Naive B cell (primary cell): ENCODE data around the gene DDI1. TPM values are rescaled to one million over a fixed set of nuclear protein-coding genes. Genes with fewer than 3 reads are reported as not detected.

Experiments used
- ATAC-seq, 2 donors: fragments of 150-1000 bp; cut with Tn5 transposase; 2 replicates each; pipeline ENCODE4 v1.10.0; 2021; ENCODE audit warnings: low read depth in 2 of 2, mild to moderate bottlenecking in 2 of 2, moderate library complexity in 2 of 2
- DNase-seq: peaks from one replicate; pipeline ENCODE4 v3.0.0; 2022
- H3K27ac Mint-ChIP-seq, 6 donors: one replicate each; pipeline ENCODE4 v1.8.0; 2020 to 2022; ENCODE audit warnings: mild to moderate bottlenecking in 6 of 6, mixed read lengths in 6 of 6, moderate library complexity in 5 of 6, inconsistent platforms in 2 of 6
- H3K27me3 Mint-ChIP-seq, 3 donors: one replicate each; pipeline ENCODE4 v1.8.0; 2021 to 2022; ENCODE audit warnings: mixed read lengths in 3 of 3, mild to moderate bottlenecking in 1 of 3
- H3K36me3 Mint-ChIP-seq, 2 donors: one replicate each; pipeline ENCODE4 v1.8.0; 2020 to 2022; ENCODE audit warnings: mixed read lengths in 2 of 2, inconsistent platforms in 1 of 2, mild to moderate bottlenecking in 1 of 2
- H3K4me1 Mint-ChIP-seq, 3 donors: one replicate each; pipeline ENCODE4 v1.8.0; 2020 to 2022; ENCODE audit warnings: mixed read lengths in 3 of 3, inconsistent platforms in 1 of 3, mild to moderate bottlenecking in 1 of 3, moderate library complexity in 1 of 3
- H3K4me3 Mint-ChIP-seq, 8 donors: one replicate each; pipeline ENCODE4 v1.8.0; 2020 to 2022; ENCODE audit warnings: mild to moderate bottlenecking in 8 of 8, mixed read lengths in 8 of 8, moderate library complexity in 8 of 8, inconsistent platforms in 2 of 8
- H3K9me3 Mint-ChIP-seq, 7 donors: one replicate each; pipeline ENCODE4 v1.8.0; 2020 to 2022; ENCODE audit warnings: mixed read lengths in 7 of 7, mild to moderate bottlenecking in 5 of 7, inconsistent platforms in 2 of 7, moderate library complexity in 1 of 7
- polyA plus RNA-seq, 6 donors: library from polyadenylated mRNA; unstranded; fragments of 300-500 nt; fragmentation: Illumina TruSeq; gene quantifications; one replicate each; pipeline ENCODE4 v1.2.3, GENCODE V29; 2021; ENCODE audit warnings: low read depth in 6 of 6

The DDI1 gene
- not detected for polyA plus RNA-seq

DNA sequence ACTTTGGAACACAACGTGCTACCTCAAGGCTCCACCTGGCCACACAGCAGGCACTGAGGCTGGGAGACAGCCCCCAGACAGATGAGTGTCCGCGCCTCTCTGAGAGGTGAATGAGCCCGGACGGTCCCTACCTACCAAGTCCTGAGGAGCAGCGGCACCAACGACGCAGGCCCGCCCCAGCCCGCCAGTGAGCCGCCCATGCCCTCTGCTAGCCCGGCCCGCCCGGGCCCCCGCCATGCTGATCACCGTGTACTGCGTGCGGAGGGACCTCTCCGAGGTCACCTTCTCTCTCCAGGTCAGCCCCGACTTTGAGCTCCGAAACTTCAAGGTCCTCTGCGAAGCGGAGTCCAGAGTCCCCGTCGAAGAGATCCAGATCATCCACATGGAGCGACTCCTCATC lies at the start of gene DDI1:
TSS of gene DDI1 (plus strand) at position 53 of the 400 bp plus-strand sequence. CDS start at position 236, 183 bp downstream.
- DNase-seq (no peak), ATAC-seq (no peak)
- Mint-ChIP-seq H3K27me3 (peaks cover 0 to 5% (median 0%) of the 10 kb centered on the region in 3 donors), H3K27ac (no peak within 1 kb of the TSS), H3K9me3 (peaks cover 0 to 6% (median 0%) of the 10 kb centered on the region in 7 donors), H3K4me3 (no peak within 1 kb of the TSS), H3K4me1 (no peaks in the 10 kb centered on the region), H3K36me3 (peaks cover 0 to 5% of the 10 kb centered on the region in 2 donors)

DNA sequence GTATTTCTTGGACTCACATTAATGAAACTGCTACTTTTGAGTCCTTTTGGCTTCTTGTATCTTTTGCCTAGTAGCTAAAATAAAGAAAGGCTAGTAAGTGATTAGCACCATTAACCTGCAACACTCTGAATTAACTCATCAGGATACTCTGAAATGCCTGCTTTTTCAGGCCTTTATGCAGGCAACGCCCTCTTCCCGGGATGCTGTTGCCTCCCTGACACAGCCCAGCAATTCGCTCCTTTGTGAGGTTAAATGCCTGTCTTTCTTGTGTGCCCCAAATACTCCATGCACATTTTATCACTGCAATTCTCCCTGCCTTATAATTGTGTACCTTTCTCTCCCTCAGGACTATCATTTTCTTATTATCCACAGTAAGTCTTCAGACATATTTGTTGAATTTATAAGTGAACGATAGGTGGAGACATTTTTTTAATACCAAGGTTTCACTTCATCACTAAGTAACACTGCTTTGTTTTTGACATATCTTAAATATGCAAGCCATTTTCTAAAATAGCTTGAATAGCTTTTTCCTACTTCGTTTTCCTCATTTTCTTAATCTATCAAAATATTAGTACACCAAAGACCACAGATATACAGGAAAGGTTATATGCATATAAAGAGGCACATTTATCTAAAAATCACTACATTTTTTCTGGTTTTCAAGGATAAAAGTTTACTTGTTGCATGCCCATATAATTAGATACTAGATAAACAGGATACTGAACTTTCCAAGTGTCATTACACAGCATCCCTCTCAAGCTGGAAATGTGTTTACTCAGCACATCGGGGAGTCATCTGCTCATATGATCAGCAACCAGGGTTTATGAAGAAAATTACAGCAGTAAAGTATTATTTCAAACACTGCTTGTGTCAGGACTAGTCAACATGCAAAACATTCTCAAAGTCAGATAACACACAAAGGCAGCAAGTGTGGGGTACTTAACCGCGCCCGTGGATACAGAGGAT lies 48.5 kb upstream of the DDI1 start:
- Mint-ChIP-seq H3K4me3 (no peak overlapping the region), H3K36me3 (no peaks in the 10 kb centered on the region), H3K27me3 (no peaks in the 10 kb centered on the region), H3K27ac (no peak overlapping the region), H3K9me3 (peaks cover 0 to 6% (median 3%) of the 10 kb centered on the region in 7 donors), H3K4me1 (no peaks in the 10 kb centered on the region)
- no peak for DNase-seq
- no peak for ATAC-seq

DNA sequence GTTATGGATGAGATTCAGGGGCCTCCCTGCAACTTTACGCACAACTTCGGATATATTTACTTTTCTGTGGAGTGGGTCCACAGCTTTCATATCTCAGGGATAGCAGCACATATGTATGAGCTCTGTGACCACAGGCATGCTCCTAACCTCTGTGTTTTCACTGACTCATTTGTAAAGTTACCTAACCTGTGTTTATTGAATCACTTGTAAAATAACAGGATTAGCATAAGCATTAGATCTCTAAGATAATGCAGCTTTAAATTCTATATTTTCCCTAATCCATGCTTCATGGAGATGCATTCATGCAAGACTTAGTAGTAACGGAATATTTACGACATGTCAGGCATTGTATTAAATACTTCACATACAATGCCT lies 47.9 kb upstream of the DDI1 start:
- no peak overlapping the region for H3K27ac Mint-ChIP-seq
- H3K27me3 Mint-ChIP-seq: no peaks in the 10 kb centered on the region
- no peaks in the 10 kb centered on the region for H3K36me3 Mint-ChIP-seq
- DNase-seq (no peak), ATAC-seq (no peak)
- no peaks in the 10 kb centered on the region for H3K4me1 Mint-ChIP-seq
- H3K9me3 Mint-ChIP-seq: peaks cover 0 to 5% (median 2%) of the 10 kb centered on the region in 7 donors
- no peak overlapping the region for H3K4me3 Mint-ChIP-seq

DNA sequence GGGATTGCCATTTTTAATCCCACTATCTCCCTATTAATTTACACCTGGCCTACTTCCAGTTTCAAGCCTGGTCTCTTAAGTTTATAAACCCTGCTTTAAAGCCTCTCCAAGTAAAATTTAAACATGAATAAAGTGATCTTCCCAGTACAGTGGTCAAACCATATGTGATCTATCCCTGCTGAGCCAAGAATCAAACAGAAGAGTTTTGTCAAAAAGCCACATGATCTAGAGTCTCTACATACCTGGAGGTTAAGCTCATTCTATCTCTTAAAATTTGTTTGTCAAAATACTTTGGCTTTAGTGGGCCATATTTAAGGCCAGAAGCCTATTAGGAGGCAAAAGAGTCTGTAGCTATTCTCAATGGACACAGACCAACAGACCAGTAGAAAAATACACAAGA lies 42.9 kb upstream of the DDI1 start:
- H3K27ac Mint-ChIP-seq: no peak overlapping the region

DNA sequence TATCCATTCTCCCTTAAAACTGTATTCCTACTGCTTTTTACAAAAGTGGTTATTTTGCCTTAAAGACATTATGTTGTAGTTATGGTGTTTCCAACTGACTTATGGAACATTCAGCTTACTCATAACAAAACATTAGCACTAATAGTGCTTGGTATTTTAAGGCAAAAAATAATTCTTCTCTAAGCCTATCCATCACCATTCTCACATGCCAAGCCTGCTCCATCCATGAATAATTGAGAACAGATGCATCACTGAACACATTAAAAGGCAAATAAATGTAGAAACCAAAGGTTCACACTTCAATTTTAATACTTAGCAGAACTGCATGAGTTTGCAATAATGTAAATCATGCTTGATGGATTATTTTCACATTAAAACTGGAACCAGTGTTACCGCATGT lies 42.3 kb upstream of the DDI1 start:
- H3K27me3 Mint-ChIP-seq: no peaks in the 10 kb centered on the region
- no peaks in the 10 kb centered on the region for H3K4me1 Mint-ChIP-seq
- H3K9me3 Mint-ChIP-seq: no peaks in the 10 kb centered on the region
- no peaks in the 10 kb centered on the region for H3K36me3 Mint-ChIP-seq
- ATAC-seq (no peak), DNase-seq (no peak)
- H3K27ac Mint-ChIP-seq: no peak overlapping the region
- H3K4me3 Mint-ChIP-seq: no peak overlapping the region

More for the DNA sequence above, 42.9 kb upstream of the DDI1 start:
- Mint-ChIP-seq H3K36me3 (no peaks in the 10 kb centered on the region), H3K4me3 (no peak overlapping the region), H3K4me1 (no peaks in the 10 kb centered on the region), H3K9me3 (no peaks in the 10 kb centered on the region), H3K27me3 (no peaks in the 10 kb centered on the region)
- ATAC-seq (no peak), DNase-seq (no peak)

DNA sequence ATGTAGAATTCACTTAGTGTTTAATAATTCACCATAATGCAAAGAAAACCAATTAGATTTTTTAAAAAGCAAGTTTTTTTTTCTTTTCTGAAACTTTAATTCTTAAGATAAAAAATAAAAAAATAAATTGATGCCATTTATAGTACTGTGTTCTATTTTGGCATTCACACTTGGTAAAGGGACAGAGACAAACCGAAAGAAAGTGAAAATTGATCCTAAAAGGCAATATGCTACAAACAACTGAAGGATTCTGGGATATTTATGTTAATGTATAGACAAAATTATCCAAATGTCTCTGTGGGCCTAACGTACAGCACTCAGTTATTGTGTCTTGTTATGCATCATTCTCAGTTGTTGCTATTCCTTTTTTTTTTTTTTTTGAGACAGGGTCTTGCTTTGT lies 41.9 kb upstream of the DDI1 start:
- Mint-ChIP-seq H3K4me1 (no peaks in the 10 kb centered on the region), H3K36me3 (no peaks in the 10 kb centered on the region), H3K27me3 (no peaks in the 10 kb centered on the region), H3K27ac (no peak overlapping the region), H3K4me3 (no peak overlapping the region), H3K9me3 (no peaks in the 10 kb centered on the region)
- ATAC-seq (no peak), DNase-seq (no peak)

DNA sequence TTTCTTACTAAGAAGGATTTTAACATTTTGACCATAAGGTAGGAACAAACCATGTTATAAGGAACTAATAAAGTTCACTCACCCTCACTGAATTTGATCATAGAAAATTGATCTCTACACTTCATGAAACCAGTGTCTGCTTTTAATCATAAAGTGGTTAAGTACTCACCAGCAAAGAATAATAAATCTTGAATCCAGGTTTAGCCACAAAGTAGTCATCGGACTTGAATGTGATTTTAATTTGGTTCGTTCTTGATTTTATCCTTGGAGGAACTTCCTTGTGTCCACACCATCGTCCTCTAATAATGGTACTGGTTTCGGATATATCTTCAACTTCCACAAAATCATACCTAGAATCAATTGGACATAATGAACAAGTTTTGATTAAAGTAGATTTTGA lies 40.5 kb upstream of the DDI1 start:
- H3K27me3 Mint-ChIP-seq: no peaks in the 10 kb centered on the region
- no peak overlapping the region for H3K4me3 Mint-ChIP-seq
- H3K4me1 Mint-ChIP-seq: no peaks in the 10 kb centered on the region
- DNase-seq: no peak
- H3K27ac Mint-ChIP-seq: no peak overlapping the region
- H3K36me3 Mint-ChIP-seq: no peaks in the 10 kb centered on the region
- no peaks in the 10 kb centered on the region for H3K9me3 Mint-ChIP-seq
- no peak for ATAC-seq

DNA sequence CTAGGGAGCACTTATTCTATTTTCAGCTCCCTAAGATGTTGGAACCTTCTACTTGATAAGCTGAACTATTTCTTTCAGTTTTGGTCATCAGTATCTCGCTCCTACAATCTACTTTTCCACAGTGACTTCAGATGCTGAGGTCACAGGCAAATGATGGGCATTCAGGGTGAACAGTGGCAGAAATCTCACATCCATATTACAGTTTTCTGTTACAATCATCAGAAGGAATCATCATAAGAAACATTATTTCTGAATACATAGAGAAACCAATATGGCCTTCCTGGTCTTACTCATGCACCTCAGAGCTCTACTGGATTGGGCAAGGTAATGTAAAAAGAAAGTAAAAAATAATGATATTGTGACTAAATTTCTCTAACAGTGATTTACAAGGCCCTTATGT lies 39.4 kb upstream of the DDI1 start:
- H3K9me3 Mint-ChIP-seq: no peaks in the 10 kb centered on the region
- no peaks in the 10 kb centered on the region for H3K27me3 Mint-ChIP-seq
- H3K27ac Mint-ChIP-seq: no peak overlapping the region
- no peak overlapping the region for H3K4me3 Mint-ChIP-seq
- H3K36me3 Mint-ChIP-seq: no peaks in the 10 kb centered on the region
- no peak for ATAC-seq
- H3K4me1 Mint-ChIP-seq: no peaks in the 10 kb centered on the region
- no peak for DNase-seq

DNA sequence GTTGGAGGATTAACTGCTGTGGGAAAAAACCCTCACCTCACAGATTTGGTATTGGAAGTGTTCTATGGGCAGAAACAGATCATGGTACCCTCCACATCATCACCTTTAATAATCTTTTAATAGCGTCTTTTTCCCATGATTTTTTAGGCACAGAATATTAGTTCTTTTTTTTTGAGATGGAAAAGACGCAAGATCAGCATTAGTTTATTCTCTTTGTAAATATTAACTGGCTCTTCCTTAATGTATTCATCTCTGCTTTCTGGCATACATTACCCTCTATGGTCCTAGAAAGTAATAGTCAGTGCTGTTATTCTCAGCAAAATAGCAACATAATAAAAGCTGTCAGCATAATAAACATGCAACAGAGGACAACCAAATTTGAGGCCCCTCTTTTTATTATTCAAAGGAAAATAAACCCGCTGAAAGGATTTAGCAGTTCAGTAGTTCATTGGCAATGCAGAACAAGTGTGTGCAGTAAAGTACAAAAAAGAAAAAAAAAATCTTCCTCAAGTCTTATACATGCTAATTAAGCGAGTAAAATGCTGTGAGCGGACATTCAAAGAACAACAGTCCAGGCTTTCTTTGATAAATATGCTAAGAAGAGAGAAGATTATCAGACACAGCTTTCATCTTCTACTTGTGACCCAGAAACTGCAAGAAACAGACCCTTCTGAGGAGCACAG lies 37.5 kb upstream of the DDI1 start:
- H3K27ac Mint-ChIP-seq: no peak overlapping the region
- H3K27me3 Mint-ChIP-seq: no peaks in the 10 kb centered on the region
- H3K4me1 Mint-ChIP-seq: no peaks in the 10 kb centered on the region
- DNase-seq (no peak), ATAC-seq (no peak)
- H3K9me3 Mint-ChIP-seq: no peaks in the 10 kb centered on the region
- no peaks in the 10 kb centered on the region for H3K36me3 Mint-ChIP-seq
- no peak overlapping the region for H3K4me3 Mint-ChIP-seq

DNA sequence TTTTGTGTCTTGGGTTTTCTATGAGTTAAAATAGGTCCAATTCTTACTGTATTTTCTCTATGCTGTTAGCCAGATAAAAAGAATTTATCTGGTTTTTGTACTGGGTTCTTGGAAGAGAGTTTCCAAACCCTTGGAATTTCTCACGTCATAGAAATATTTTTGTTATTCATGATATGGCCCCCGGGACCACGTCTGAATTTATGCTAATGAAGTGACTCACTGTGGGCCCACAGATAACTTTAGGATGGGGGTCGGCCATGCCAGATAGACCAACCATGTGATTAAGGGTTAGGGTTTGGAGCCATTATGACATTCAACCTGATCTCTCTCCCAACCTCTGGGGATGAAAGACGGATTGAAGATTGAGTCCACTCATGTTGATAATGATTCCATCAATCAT lies 35.6 kb upstream of the DDI1 start:
- no peaks in the 10 kb centered on the region for H3K36me3 Mint-ChIP-seq
- DNase-seq: no peak
- H3K4me1 Mint-ChIP-seq: no peaks in the 10 kb centered on the region
- H3K27ac Mint-ChIP-seq: peak overlapping the region in 1 of 6 donors; percentile 9
- H3K9me3 Mint-ChIP-seq: no peaks in the 10 kb centered on the region
- no peak overlapping the region for H3K4me3 Mint-ChIP-seq
- ATAC-seq: no peak
- no peaks in the 10 kb centered on the region for H3K27me3 Mint-ChIP-seq

DNA sequence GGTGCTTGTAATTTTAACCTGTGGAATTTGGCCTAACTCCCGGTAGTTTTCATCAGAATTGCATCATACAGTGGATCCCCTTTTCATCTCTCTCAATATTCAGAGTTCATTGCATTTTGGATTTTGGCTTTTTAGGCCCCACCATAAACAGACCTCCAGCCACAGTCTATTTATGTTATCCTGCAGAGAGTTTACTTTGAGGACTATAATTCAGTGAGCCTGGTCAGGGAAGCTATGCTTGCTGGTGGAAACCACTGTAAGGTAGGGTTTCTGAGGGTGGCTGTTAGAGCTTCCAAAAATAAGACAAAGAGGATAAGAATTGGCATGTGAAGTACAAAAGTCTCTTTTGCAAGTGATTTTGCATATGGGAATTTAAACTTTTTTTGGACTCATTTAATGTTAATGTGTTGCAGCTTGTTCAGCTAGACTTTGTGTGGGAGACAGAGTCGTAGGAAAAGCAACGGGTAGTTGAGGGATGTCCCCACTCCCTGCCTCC lies 34.8 kb upstream of the DDI1 start:
- H3K27ac Mint-ChIP-seq: no peak overlapping the region
- H3K36me3 Mint-ChIP-seq: no peaks in the 10 kb centered on the region
- ATAC-seq (no peak), DNase-seq (no peak)
- no peaks in the 10 kb centered on the region for H3K27me3 Mint-ChIP-seq
- no peak overlapping the region for H3K4me3 Mint-ChIP-seq
- H3K4me1 Mint-ChIP-seq: no peaks in the 10 kb centered on the region
- no peaks in the 10 kb centered on the region for H3K9me3 Mint-ChIP-seq

DNA sequence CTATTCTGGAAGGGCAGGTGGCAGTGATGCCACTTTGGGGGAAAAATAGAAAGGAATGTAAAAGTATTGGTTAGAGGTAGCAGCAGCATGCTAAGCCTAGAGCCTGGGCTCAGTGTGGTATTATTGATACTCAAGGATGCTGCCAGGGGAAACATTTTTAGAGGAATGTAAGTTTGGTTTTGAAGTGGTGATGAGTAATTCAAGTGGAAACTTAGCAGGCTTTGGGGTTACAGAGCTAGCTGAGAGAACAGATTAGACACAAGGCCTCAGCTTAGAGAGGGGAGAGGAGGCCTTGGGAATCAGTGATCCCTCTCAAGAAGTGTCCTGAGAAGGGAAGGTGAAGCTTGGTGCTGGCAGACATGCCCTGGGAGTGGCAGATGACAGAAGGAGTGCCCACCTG lies 32.9 kb upstream of the DDI1 start:
- Mint-ChIP-seq H3K4me3 (peak overlapping the region in 1 of 8 donors; percentile 22), H3K36me3 (no peaks in the 10 kb centered on the region), H3K27ac (peak overlapping the region in 1 of 6 donors; percentile 1), H3K9me3 (no peaks in the 10 kb centered on the region), H3K27me3 (no peaks in the 10 kb centered on the region), H3K4me1 (no peaks in the 10 kb centered on the region)
- DNase-seq: no peak
- ATAC-seq: no peak

DNA sequence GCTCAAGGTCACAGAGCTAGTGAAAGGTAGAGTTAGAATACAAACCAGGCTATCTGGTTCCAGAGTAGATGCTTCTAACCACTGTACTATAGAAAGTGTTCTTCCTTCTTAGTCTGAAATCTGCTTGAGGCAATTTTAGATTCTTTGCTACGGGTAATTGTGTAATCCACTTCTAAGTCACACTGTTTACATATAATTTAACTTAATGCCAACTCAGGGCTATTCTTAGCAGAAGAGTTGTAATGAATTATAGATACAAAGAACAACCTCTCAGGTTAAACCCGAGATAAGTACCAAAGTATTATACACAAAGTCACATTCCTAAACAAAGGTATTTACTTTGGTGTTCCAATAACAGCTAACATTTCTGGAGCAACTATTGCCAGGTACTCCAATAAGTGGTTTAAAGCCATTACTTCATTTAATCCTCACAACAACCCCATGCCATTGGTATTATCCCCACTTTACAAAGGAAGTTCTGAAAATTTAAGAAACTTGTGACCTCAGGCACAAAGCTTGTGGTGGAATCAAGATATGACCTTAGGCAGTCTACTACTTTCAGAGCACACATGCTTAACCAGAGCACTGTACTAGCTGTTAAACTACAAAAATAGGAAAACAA lies 31.1 kb upstream of the DDI1 start:
- H3K27ac Mint-ChIP-seq: no peak overlapping the region
- DNase-seq: no peak
- H3K9me3 Mint-ChIP-seq: no peaks in the 10 kb centered on the region
- no peak for ATAC-seq
- no peaks in the 10 kb centered on the region for H3K4me1 Mint-ChIP-seq
- no peaks in the 10 kb centered on the region for H3K27me3 Mint-ChIP-seq
- H3K36me3 Mint-ChIP-seq: no peaks in the 10 kb centered on the region
- peak overlapping the region in 1 of 8 donors; percentile 53 for H3K4me3 Mint-ChIP-seq
